GM12891 (cell line): Measurements from ENCODE around the gene TMEM245.

Experiments used
- POLR2A ChIP-seq: IDR thresholded peaks from 2 replicates; pipeline ENCODE4 v1.6.1; 2011; ENCODE audit warnings: low read depth, low read length, control low read depth
- POLR2AphosphoS5 ChIP-seq: IDR thresholded peaks from 2 replicates; pipeline ENCODE4 v1.6.1; 2011; ENCODE audit warnings: low read depth, low read length, control low read depth
- SPI1 ChIP-seq: IDR thresholded peaks from 2 replicates; pipeline ENCODE4 v1.6.1; 2011; ENCODE audit warnings: low read depth, low read length, control low read depth
- TAF1 ChIP-seq: IDR thresholded peaks from 2 replicates; pipeline ENCODE4 v1.6.1; 2011; ENCODE audit warnings: low read depth, low read length, control low read depth

DNA sequence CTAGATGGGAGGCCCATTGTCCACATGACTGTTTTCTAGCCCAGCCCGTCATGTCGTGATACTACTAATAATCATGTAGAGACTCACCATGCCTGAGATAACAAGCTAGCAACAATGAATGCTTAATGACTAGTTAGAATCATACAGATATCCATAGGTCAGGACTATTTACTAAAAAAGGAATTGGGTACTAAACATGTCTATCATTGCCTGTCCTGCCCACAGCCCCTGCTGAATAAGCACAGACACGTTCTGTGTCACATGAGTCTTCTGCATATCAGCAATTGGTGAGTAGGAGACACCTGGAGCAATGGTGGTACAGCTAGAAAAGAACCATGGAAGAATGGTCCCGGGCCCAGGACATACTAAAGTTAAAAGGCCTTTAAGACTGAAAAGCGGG, 29.3 kb upstream of the TMEM245 start:
- TF ChIP-seq POLR2A (no peak), POLR2AphosphoS5 (no peak), TAF1 (no peak), SPI1 (no peak)
